DND-41 (cell line): ENCODE measurements around the gene TTC28.

Source experiments
- ATAC-seq: fragments of 200-7000 bp; cut with Tn5 transposase; 3 replicates; pipeline ENCODE4 v1.9.1; 2021; ENCODE audit warnings: low read depth; ENCODE audit not compliant: insufficient read depth
- DNase-seq: peaks from one replicate; pipeline ENCODE4 v3.0.0-alpha.2; 2020
- H2AFZ ChIP-seq: 2 replicates; pipeline ENCODE4 v1.6.0; 2012; ENCODE audit warnings: low read depth, low read length
- H3K27ac ChIP-seq: 2 replicates; pipeline ENCODE4 v1.5.1; 2012; ENCODE audit warnings: low read length, inconsistent platforms
- H3K27me3 ChIP-seq: fragments of 200-600 bp; sonication (generic); 2 replicates; pipeline ENCODE4 v1.6.0; 2012; ENCODE audit warnings: low read length, mild to moderate bottlenecking, inconsistent platforms; ENCODE audit not compliant: insufficient read depth, poor library complexity
- H3K36me3 ChIP-seq: 2 replicates; pipeline ENCODE4 v1.5.1; 2012; ENCODE audit warnings: low read length, inconsistent platforms; ENCODE audit not compliant: insufficient read depth
- H3K4me1 ChIP-seq: 2 replicates; pipeline ENCODE4 v1.5.1; 2012; ENCODE audit warnings: mild to moderate bottlenecking, low read length; ENCODE audit not compliant: insufficient read depth
- H3K4me2 ChIP-seq: 2 replicates; pipeline ENCODE4 v1.6.0; 2012; ENCODE audit warnings: mild to moderate bottlenecking, moderate library complexity, low read length, inconsistent platforms; ENCODE audit not compliant: insufficient read depth
- H3K4me3 ChIP-seq, 2 experiments: fragments of 200-600 bp in 1 of 2; shearing (Covaris generic) in 1 of 2; 2 replicates each; pipeline ENCODE4 v1.5.1; 2012 to 2016; ENCODE audit warnings: inconsistent platforms in 2 of 2, low read length in 2 of 2, mild to moderate bottlenecking in 2 of 2, low read depth in 1 of 2, moderate library complexity in 1 of 2
- H3K79me2 ChIP-seq: 2 replicates; pipeline ENCODE4 v1.6.0; 2012; ENCODE audit warnings: low read length, inconsistent platforms; ENCODE audit not compliant: insufficient read depth
- H3K9ac ChIP-seq: 2 replicates; pipeline ENCODE4 v1.6.0; 2012; ENCODE audit warnings: low read depth, mild to moderate bottlenecking, inconsistent platforms, low read length, moderate library complexity
- H3K9me3 ChIP-seq: 2 replicates; pipeline ENCODE4 v1.5.1; 2012; ENCODE audit warnings: low read length, moderate library complexity, mild to moderate bottlenecking, inconsistent platforms; ENCODE audit not compliant: insufficient read depth, severe bottlenecking
- H4K20me1 ChIP-seq: 2 replicates; pipeline ENCODE4 v1.6.0; 2012; ENCODE audit warnings: low read length; ENCODE audit not compliant: insufficient read depth
- CTCF ChIP-seq: IDR thresholded peaks from 2 replicates; pipeline ENCODE4 v1.5.1; 2012; ENCODE audit warnings: borderline replicate concordance, low read length, moderate library complexity, mild to moderate bottlenecking; ENCODE audit not compliant: poor library complexity, severe bottlenecking; ENCODE audit errors: extremely low read depth
- EZH2 ChIP-seq: IDR thresholded peaks from 3 replicates; pipeline ENCODE4 v1.6.1; 2012; ENCODE audit warnings: borderline replicate concordance, low read depth, mild to moderate bottlenecking, moderate library complexity, low read length, inconsistent platforms; ENCODE audit not compliant: severe bottlenecking

Gene TTC28

GRCh38 chr22:27972732-27973698 is 706.6 kb downstream of the TTC28 start:
- no peak for TF ChIP-seq CTCF
- TF ChIP-seq EZH2, result no peak
- no peak for DNase-seq
- Histone ChIP-seq H3K27ac (no peak overlapping the region), H3K36me3 (peaks cover 4% of the 10 kb centered on the region; the same call in 1 of the 2 replicates), H3K79me2 (no peaks in the 10 kb centered on the region), H3K27me3 (no peaks in the 10 kb centered on the region), H3K9ac (no peak overlapping the region), H2AFZ (no peak overlapping the region), H3K9me3 (peaks cover 7% of the 10 kb centered on the region), H3K4me3 (no peak overlapping the region), H3K4me2 (no peak overlapping the region), H4K20me1 (no peaks in the 10 kb centered on the region; the same call in 1 of the 2 replicates), H3K4me1 (no peaks in the 10 kb centered on the region)
- ATAC-seq, result no peak

- Histone ChIP-seq H3K79me2 (no peaks in the 10 kb centered on the region), H2AFZ (no peak overlapping the region), H3K4me1 (no peaks in the 10 kb centered on the region), H3K4me2 (no peak overlapping the region), H3K27me3 (no peaks in the 10 kb centered on the region), H3K27ac (no peak overlapping the region), H3K36me3 (no peaks in the 10 kb centered on the region), H3K4me3 (no peak overlapping the region), H4K20me1 (no peaks in the 10 kb centered on the region), H3K9me3 (peaks cover 7% of the 10 kb centered on the region), H3K9ac (no peak overlapping the region)
- TF ChIP-seq CTCF, result no peak
- no peak for TF ChIP-seq EZH2
- ATAC-seq (no peak), DNase-seq (no peak)
These were observed 707.7 kb downstream of the TTC28 start for GRCh38 chr22:27971926-27972325.

- no peaks in the 10 kb centered on the region for H3K36me3 ChIP-seq
- no peak overlapping the region for H3K27ac ChIP-seq
- H3K4me1 ChIP-seq, result no peaks in the 10 kb centered on the region
- peaks cover 7% of the 10 kb centered on the region for H3K9me3 ChIP-seq
- TF ChIP-seq CTCF (no peak), EZH2 (no peak)
- no peak overlapping the region for H2AFZ ChIP-seq
- DNase-seq (no peak), ATAC-seq (no peak)
- no peaks in the 10 kb centered on the region for H3K79me2 ChIP-seq
- H4K20me1 ChIP-seq, result no peaks in the 10 kb centered on the region
- no peak overlapping the region for H3K9ac ChIP-seq
- no peak overlapping the region for H3K4me3 ChIP-seq
- no peaks in the 10 kb centered on the region for H3K27me3 ChIP-seq
- no peak overlapping the region for H3K4me2 ChIP-seq
These were observed 708.9 kb downstream of the TTC28 start for GRCh38 chr22:27970596-27971220.
